Natural killer cell (primary cell): ENCODE measurements around the gene CIDEA. TPM values are rescaled to one million over a fixed set of nuclear protein-coding genes. Genes with fewer than 3 reads are reported as not detected.

Experiments
- ATAC-seq, 3 donors: fragments of 150-1000 bp in 2 of 3; fragments of 200-7000 bp in 1 of 3; cut with Tn5 transposase; 1 replicate in 1 of 3; 2 replicates in 2 of 3; pipeline ENCODE4 v1.10.0; 2021; ENCODE audit warnings: mild to moderate bottlenecking in 2 of 3, moderate library complexity in 2 of 3
- DNase-seq, 2 donors: peaks; one replicate each; pipeline versions ENCODE4 v3.0.0 to v3.0.0-alpha.2; 2013 to 2021; ENCODE audit warnings: mixed read lengths in 1 of 2
- H3K27ac ChIP-seq: one replicate; pipeline ENCODE4 v1.5.1; 2013; ENCODE audit warnings: mild to moderate bottlenecking, low read length
- H3K27me3 ChIP-seq: one replicate; pipeline ENCODE4 v1.6.1; 2013; ENCODE audit warnings: low read length; ENCODE audit not compliant: control insufficient read depth, insufficient read depth
- H3K36me3 ChIP-seq: one replicate; pipeline ENCODE4 v1.6.1; 2013; ENCODE audit warnings: low read length; ENCODE audit not compliant: control insufficient read depth, insufficient read depth
- H3K4me1 ChIP-seq: one replicate; pipeline ENCODE4 v1.6.1; 2013; ENCODE audit warnings: low read length; ENCODE audit not compliant: control insufficient read depth, insufficient read depth
- H3K4me3 ChIP-seq: one replicate; pipeline ENCODE4 v1.5.1; 2013; ENCODE audit warnings: low read length
- H3K9me3 ChIP-seq: one replicate; pipeline ENCODE4 v1.6.1; 2013; ENCODE audit warnings: low read length; ENCODE audit not compliant: control insufficient read depth, insufficient read depth
- H3K27ac Mint-ChIP-seq, 2 donors: one replicate each; pipeline ENCODE4 v1.8.0; 2022; ENCODE audit warnings: mild to moderate bottlenecking in 2 of 2, mixed read lengths in 2 of 2, moderate library complexity in 1 of 2
- H3K27me3 Mint-ChIP-seq, 2 donors: one replicate each; pipeline ENCODE4 v1.8.0; 2022; ENCODE audit warnings: low read depth in 2 of 2, mixed read lengths in 2 of 2
- H3K36me3 Mint-ChIP-seq: one replicate; pipeline ENCODE4 v1.8.0; 2022; ENCODE audit warnings: mixed read lengths
- H3K4me1 Mint-ChIP-seq, 2 donors: one replicate each; pipeline ENCODE4 v1.8.0; 2022; ENCODE audit warnings: mixed read lengths in 2 of 2
- H3K4me3 Mint-ChIP-seq: one replicate; pipeline ENCODE4 v1.8.0; 2022; ENCODE audit warnings: mild to moderate bottlenecking, moderate library complexity, mixed read lengths
- H3K9me3 Mint-ChIP-seq, 2 donors: one replicate each; pipeline ENCODE4 v1.8.0; 2022; ENCODE audit warnings: mixed read lengths in 2 of 2
- CTCF ChIP-seq: fragments of 200-600 bp; IDR thresholded peaks from one replicate; pipeline ENCODE4 v1.8.0; 2022; ENCODE audit warnings: antibody characterized with exemption
- WGBS: methylation state at CpG from one replicate; pipeline ENCODE4 v1.1.7; 2013; ENCODE audit warnings: missing lambda C conversion rate; ENCODE audit not compliant: insufficient coverage; 5-methylcytosine and 5-hydroxymethylcytosine counted together
- intact Hi-C: fragments of 100-400 bp; cut with micrococcal nuclease; formaldehyde crosslinking; loops from one replicate; pipeline ENCODE4 v1.14.2; 2022
- total RNA-seq, 4 donors: library from RNA; stranded (reverse); fragments of 120-200 nt in 1 of 4; gene quantifications; one replicate each; pipeline versions ENCODE4 v1.2.3 to v1.2.4, GENCODE V29; 2013 to 2022

Gene CIDEA
- total RNA-seq, 3 donors from 2014 or later (not counting 1 experiment from before 2014, with no cell fraction given) = not detected

DNA sequence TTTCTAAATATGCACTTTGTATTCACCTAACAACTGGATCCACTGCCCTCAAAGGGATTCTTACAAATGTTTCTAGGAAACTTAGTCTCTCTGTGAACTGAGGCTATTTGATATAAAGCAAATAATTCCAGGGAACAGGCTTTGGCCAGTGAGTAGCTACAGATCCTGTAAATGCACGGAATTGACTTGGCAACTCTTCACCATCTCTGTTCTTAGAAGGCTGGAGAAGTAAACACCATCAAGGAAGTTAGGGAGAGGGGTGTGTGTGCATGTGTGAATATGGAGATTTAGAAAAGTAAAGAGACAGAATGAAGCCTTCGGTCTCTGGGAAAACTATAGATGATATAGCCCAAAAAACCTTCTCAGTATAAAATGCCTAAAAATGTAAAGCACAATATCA is 10.7 kb downstream of the CIDEA start:
- Histone ChIP-seq H3K36me3 (no peaks in the 10 kb centered on the region), H3K27me3 (no peaks in the 10 kb centered on the region), H3K27ac (no peak overlapping the region), H3K4me3 (no peak overlapping the region), H3K4me1 (no peaks in the 10 kb centered on the region), H3K9me3 (no peaks in the 10 kb centered on the region)
- Mint-ChIP-seq H3K9me3 (no peaks in the 10 kb centered on the region), H3K27me3 (peaks cover 2 to 11% of the 10 kb centered on the region in 2 donors), H3K27ac (no peak overlapping the region), H3K4me3 (no peak overlapping the region), H3K4me1 (no peaks in the 10 kb centered on the region), H3K36me3 (no peaks in the 10 kb centered on the region)
- intact Hi-C loops = no loop called here
- WGBS = 63% methylated on average over 1 of the region's 2 CpGs
- no peak for ATAC-seq
- TF ChIP-seq CTCF = no peak
- no peak for DNase-seq

GRCh38 chr18:12271376-12272235 is 17.4 kb downstream of the CIDEA start:
- no peak overlapping the region for H3K27ac ChIP-seq
- H3K27ac Mint-ChIP-seq = no peak overlapping the region
- H3K4me3 ChIP-seq = no peak overlapping the region
- peak; percentile 24 to 70 for DNase-seq
- H3K4me1 ChIP-seq = peaks cover 8% of the 10 kb centered on the region
- H3K36me3 ChIP-seq = no peaks in the 10 kb centered on the region
- peaks cover 0 to 12% of the 10 kb centered on the region in 2 donors for H3K27me3 Mint-ChIP-seq
- no peaks in the 10 kb centered on the region for H3K27me3 ChIP-seq
- H3K4me1 Mint-ChIP-seq = no peaks in the 10 kb centered on the region
- ATAC-seq = peak in 1 of 3 donors; percentile 75
- H3K4me3 Mint-ChIP-seq = peak overlapping the region; percentile 64
- H3K9me3 Mint-ChIP-seq = no peaks in the 10 kb centered on the region
- 20% methylated on average over 49 of the region's 51 CpGs for WGBS
- intact Hi-C loops = no loop called here
- TF ChIP-seq CTCF = no peak
- no peaks in the 10 kb centered on the region for H3K36me3 Mint-ChIP-seq
- H3K9me3 ChIP-seq = no peaks in the 10 kb centered on the region

- ATAC-seq = no peak
Observed at GRCh38 chr18:12274793-12275192, 20.6 kb downstream of the CIDEA start.

More at GRCh38 chr18:12274793-12275192, 20.6 kb downstream of the CIDEA start:
- no peak overlapping the region for H3K4me3 Mint-ChIP-seq
- Histone ChIP-seq H3K36me3 (no peaks in the 10 kb centered on the region), H3K27ac (no peak overlapping the region), H3K27me3 (no peaks in the 10 kb centered on the region), H3K4me1 (peaks cover 8% of the 10 kb centered on the region), H3K9me3 (no peaks in the 10 kb centered on the region), H3K4me3 (no peak overlapping the region)
- no peak overlapping the region for H3K27ac Mint-ChIP-seq
- H3K9me3 Mint-ChIP-seq = no peaks in the 10 kb centered on the region
- no peak for TF ChIP-seq CTCF
- H3K4me1 Mint-ChIP-seq = no peaks in the 10 kb centered on the region
- no peak for DNase-seq
- intact Hi-C loops = no loop called here
- WGBS = 91% methylated on average over 4 of the region's 4 CpGs
- H3K36me3 Mint-ChIP-seq = no peaks in the 10 kb centered on the region
- peaks cover 0 to 12% of the 10 kb centered on the region in 2 donors for H3K27me3 Mint-ChIP-seq
